ENCODE results near the gene RCAN2.

RCAN2 gene

GRCh38 chr6:46221222-46221793 lies 269.9 kb downstream of the RCAN2 start:
- H3K9ac ChIP-seq (ENCODE audit: low read length), result no peak overlapping the region

GRCh38 chr6:46220352-46221221 lies 270.7 kb downstream of the RCAN2 start:
- Histone ChIP-seq H3K9ac (ENCODE audit: low read length) (no peak overlapping the region), H3K27me3 (ENCODE audit: control insufficient read depth, insufficient read depth, low read length) (no peaks in the 10 kb centered on the region), H3K4me3 (ENCODE audit: low read length) (no peak overlapping the region), H3K9me3 (ENCODE audit: control insufficient read depth, low read length) (no peaks in the 10 kb centered on the region), H3K4me1 (ENCODE audit: control insufficient read depth, insufficient read depth, low read length) (no peaks in the 10 kb centered on the region), H3K36me3 (ENCODE audit: control insufficient read depth, insufficient read depth, low read length) (no peaks in the 10 kb centered on the region)

More at GRCh38 chr6:46221222-46221793, 269.9 kb downstream of the RCAN2 start:
- Histone ChIP-seq H3K36me3 (ENCODE audit: control insufficient read depth, insufficient read depth, low read length) (no peaks in the 10 kb centered on the region), H3K4me1 (ENCODE audit: control insufficient read depth, insufficient read depth, low read length) (no peaks in the 10 kb centered on the region), H3K9me3 (ENCODE audit: control insufficient read depth, low read length) (no peaks in the 10 kb centered on the region), H3K4me3 (ENCODE audit: low read length) (no peak overlapping the region), H3K27me3 (ENCODE audit: control insufficient read depth, insufficient read depth, low read length) (no peaks in the 10 kb centered on the region)

GRCh38 chr6:46219661-46220060 lies 271.6 kb downstream of the RCAN2 start:
- H3K9me3 ChIP-seq (ENCODE audit: control insufficient read depth, low read length), result no peaks in the 10 kb centered on the region
- H3K9ac ChIP-seq (ENCODE audit: low read length), result no peak overlapping the region
- no peaks in the 10 kb centered on the region for H3K36me3 ChIP-seq (ENCODE audit: control insufficient read depth, insufficient read depth, low read length)
- no peak overlapping the region for H3K4me3 ChIP-seq (ENCODE audit: low read length)
- H3K27me3 ChIP-seq (ENCODE audit: control insufficient read depth, insufficient read depth, low read length), result no peaks in the 10 kb centered on the region
- no peaks in the 10 kb centered on the region for H3K4me1 ChIP-seq (ENCODE audit: control insufficient read depth, insufficient read depth, low read length)

GRCh38 chr6:46218457-46218856 lies 272.8 kb downstream of the RCAN2 start:
- Histone ChIP-seq H3K9ac (ENCODE audit: low read length) (no peak overlapping the region), H3K9me3 (ENCODE audit: control insufficient read depth, low read length) (no peaks in the 10 kb centered on the region), H3K36me3 (ENCODE audit: control insufficient read depth, insufficient read depth, low read length) (no peaks in the 10 kb centered on the region), H3K27me3 (ENCODE audit: control insufficient read depth, insufficient read depth, low read length) (no peaks in the 10 kb centered on the region), H3K4me3 (ENCODE audit: low read length) (no peak overlapping the region), H3K4me1 (ENCODE audit: control insufficient read depth, insufficient read depth, low read length) (no peaks in the 10 kb centered on the region)

- H3K9ac ChIP-seq (ENCODE audit: low read length), result no peak overlapping the region
- no peaks in the 10 kb centered on the region for H3K9me3 ChIP-seq (ENCODE audit: control insufficient read depth, low read length)
- H3K4me3 ChIP-seq (ENCODE audit: low read length), result no peak overlapping the region
- H3K4me1 ChIP-seq (ENCODE audit: control insufficient read depth, insufficient read depth, low read length), result no peaks in the 10 kb centered on the region
- no peaks in the 10 kb centered on the region for H3K27me3 ChIP-seq (ENCODE audit: control insufficient read depth, insufficient read depth, low read length)
- H3K36me3 ChIP-seq (ENCODE audit: control insufficient read depth, insufficient read depth, low read length), result no peaks in the 10 kb centered on the region
Measured at GRCh38 chr6:46217671-46218131, 273.5 kb downstream of the RCAN2 start.

- Histone ChIP-seq H3K9me3 (ENCODE audit: control insufficient read depth, low read length) (no peaks in the 10 kb centered on the region), H3K36me3 (ENCODE audit: control insufficient read depth, insufficient read depth, low read length) (no peaks in the 10 kb centered on the region), H3K4me1 (ENCODE audit: control insufficient read depth, insufficient read depth, low read length) (no peaks in the 10 kb centered on the region)
Measured at GRCh38 chr6:46216879-46217278, 274.4 kb downstream of the RCAN2 start.

GRCh38 chr6:46215777-46216176 lies 275.5 kb downstream of the RCAN2 start:
- Histone ChIP-seq H3K9ac (ENCODE audit: low read length) (no peak overlapping the region), H3K4me1 (ENCODE audit: control insufficient read depth, insufficient read depth, low read length) (no peaks in the 10 kb centered on the region), H3K27me3 (ENCODE audit: control insufficient read depth, insufficient read depth, low read length) (no peaks in the 10 kb centered on the region), H3K9me3 (ENCODE audit: control insufficient read depth, low read length) (no peaks in the 10 kb centered on the region), H3K4me3 (ENCODE audit: low read length) (no peak overlapping the region), H3K36me3 (ENCODE audit: control insufficient read depth, insufficient read depth, low read length) (no peaks in the 10 kb centered on the region)

More at GRCh38 chr6:46216879-46217278, 274.4 kb downstream of the RCAN2 start:
- no peak overlapping the region for H3K9ac ChIP-seq (ENCODE audit: low read length)
- no peak overlapping the region for H3K4me3 ChIP-seq (ENCODE audit: low read length)
- no peaks in the 10 kb centered on the region for H3K27me3 ChIP-seq (ENCODE audit: control insufficient read depth, insufficient read depth, low read length)

- no peak overlapping the region for H3K4me3 ChIP-seq (ENCODE audit: low read length)
- no peak overlapping the region for H3K9ac ChIP-seq (ENCODE audit: low read length)
- H3K9me3 ChIP-seq (ENCODE audit: control insufficient read depth, low read length), result no peaks in the 10 kb centered on the region
- no peaks in the 10 kb centered on the region for H3K27me3 ChIP-seq (ENCODE audit: control insufficient read depth, insufficient read depth, low read length)
- H3K36me3 ChIP-seq (ENCODE audit: control insufficient read depth, insufficient read depth, low read length), result no peaks in the 10 kb centered on the region
- no peaks in the 10 kb centered on the region for H3K4me1 ChIP-seq (ENCODE audit: control insufficient read depth, insufficient read depth, low read length)
Measured at GRCh38 chr6:46215213-46215612, 276.0 kb downstream of the RCAN2 start.

- H3K27me3 ChIP-seq (ENCODE audit: control insufficient read depth, insufficient read depth, low read length), result no peaks in the 10 kb centered on the region
- no peak overlapping the region for H3K4me3 ChIP-seq (ENCODE audit: low read length)
- H3K9ac ChIP-seq (ENCODE audit: low read length), result no peak overlapping the region
- no peaks in the 10 kb centered on the region for H3K4me1 ChIP-seq (ENCODE audit: control insufficient read depth, insufficient read depth, low read length)
- no peaks in the 10 kb centered on the region for H3K9me3 ChIP-seq (ENCODE audit: control insufficient read depth, low read length)
- H3K36me3 ChIP-seq (ENCODE audit: control insufficient read depth, insufficient read depth, low read length), result no peaks in the 10 kb centered on the region
Measured at GRCh38 chr6:46211917-46212316, 279.3 kb downstream of the RCAN2 start.

GRCh38 chr6:46210294-46210693 lies 281.0 kb downstream of the RCAN2 start:
- Histone ChIP-seq H3K9ac (ENCODE audit: low read length) (no peak overlapping the region), H3K4me1 (ENCODE audit: control insufficient read depth, insufficient read depth, low read length) (no peaks in the 10 kb centered on the region), H3K36me3 (ENCODE audit: control insufficient read depth, insufficient read depth, low read length) (no peaks in the 10 kb centered on the region), H3K4me3 (ENCODE audit: low read length) (no peak overlapping the region), H3K9me3 (ENCODE audit: control insufficient read depth, low read length) (no peaks in the 10 kb centered on the region), H3K27me3 (ENCODE audit: control insufficient read depth, insufficient read depth, low read length) (no peaks in the 10 kb centered on the region)

GRCh38 chr6:46208303-46208702 lies 282.9 kb downstream of the RCAN2 start:
- H3K36me3 ChIP-seq (ENCODE audit: control insufficient read depth, insufficient read depth, low read length), result no peaks in the 10 kb centered on the region
- H3K27me3 ChIP-seq (ENCODE audit: control insufficient read depth, insufficient read depth, low read length), result no peaks in the 10 kb centered on the region
- H3K9ac ChIP-seq (ENCODE audit: low read length), result no peak overlapping the region
- H3K4me1 ChIP-seq (ENCODE audit: control insufficient read depth, insufficient read depth, low read length), result no peaks in the 10 kb centered on the region
- no peaks in the 10 kb centered on the region for H3K9me3 ChIP-seq (ENCODE audit: control insufficient read depth, low read length)
- H3K4me3 ChIP-seq (ENCODE audit: low read length), result no peak overlapping the region

GRCh38 chr6:46207174-46207573 lies 284.1 kb downstream of the RCAN2 start:
- H3K4me1 ChIP-seq (ENCODE audit: control insufficient read depth, insufficient read depth, low read length), result no peaks in the 10 kb centered on the region
- no peaks in the 10 kb centered on the region for H3K27me3 ChIP-seq (ENCODE audit: control insufficient read depth, insufficient read depth, low read length)

More at GRCh38 chr6:46207174-46207573, 284.1 kb downstream of the RCAN2 start:
- H3K9ac ChIP-seq (ENCODE audit: low read length), result no peak overlapping the region
- H3K4me3 ChIP-seq (ENCODE audit: low read length), result no peak overlapping the region
- H3K36me3 ChIP-seq (ENCODE audit: control insufficient read depth, insufficient read depth, low read length), result no peaks in the 10 kb centered on the region
- no peaks in the 10 kb centered on the region for H3K9me3 ChIP-seq (ENCODE audit: control insufficient read depth, low read length)
